HG02885 (cell line): ENCODE results near the gene TIMM50.
"Not testable (repeated sequence)": the region's sequence is repeated elsewhere in the genome, so short reads cannot be mapped to it uniquely, and the experiment has no call there.

Experiments used
- ATAC-seq: cut with Tn5 transposase; IDR thresholded peaks from one replicate; pipeline ENCODE4 v1.9.1; 2021; ENCODE audit warnings: mild to moderate bottlenecking; ENCODE audit not compliant: unreplicated experiment, poor library complexity

The TIMM50 gene

GRCh38 chr19:39469036-39469435 lies 11.6 kb upstream of the TIMM50 start:
- no peak for ATAC-seq

- no peak for ATAC-seq
Measured at GRCh38 chr19:39469567-39469966, 11.1 kb upstream of the TIMM50 start.

- no peak for ATAC-seq
Measured at GRCh38 chr19:39470724-39471339, 9.8 kb upstream of the TIMM50 start.

GRCh38 chr19:39471756-39472536 lies 8.7 kb upstream of the TIMM50 start:
- ATAC-seq: no peak

- ATAC-seq: no peak
Measured at GRCh38 chr19:39472746-39473442, 7.7 kb upstream of the TIMM50 start.

GRCh38 chr19:39473443-39473960 lies 7.1 kb upstream of the TIMM50 start:
- no peak for ATAC-seq

- no peak for ATAC-seq
Measured at GRCh38 chr19:39474139-39474620, 6.5 kb upstream of the TIMM50 start.

GRCh38 chr19:39475748-39476147 lies 4.9 kb upstream of the TIMM50 start:
- ATAC-seq: no peak

GRCh38 chr19:39479319-39479801 lies 1.3 kb upstream of the TIMM50 start:
- not testable (repeated sequence) for ATAC-seq

- ATAC-seq: no peak
Measured at GRCh38 chr19:39479916-39480315, 722 bp upstream of the TIMM50 start.

- no peak for ATAC-seq
Measured at GRCh38 chr19:39481229-39481545, 549 bp downstream of the TIMM50 start.

- ATAC-seq: no peak
Measured at GRCh38 chr19:39481676-39482075, 1.0 kb downstream of the TIMM50 start.

- no peak for ATAC-seq
Measured at GRCh38 chr19:39483141-39483540, 2.5 kb downstream of the TIMM50 start.

- no peak for ATAC-seq
Measured at GRCh38 chr19:39489756-39490155, 9.1 kb downstream of the TIMM50 start.

GRCh38 chr19:39492225-39492624 lies 11.6 kb downstream of the TIMM50 start:
- ATAC-seq: no peak

GRCh38 chr19:39492788-39493187 lies 12.2 kb downstream of the TIMM50 start:
- no peak for ATAC-seq

- no peak for ATAC-seq
Measured at GRCh38 chr19:39494661-39495060, 14.0 kb downstream of the TIMM50 start.

GRCh38 chr19:39496063-39496462 lies 15.4 kb downstream of the TIMM50 start:
- no peak for ATAC-seq

GRCh38 chr19:39497701-39497995 lies 17.0 kb downstream of the TIMM50 start:
- no peak for ATAC-seq

- no peak for ATAC-seq
Measured at GRCh38 chr19:39497996-39498797, 17.6 kb downstream of the TIMM50 start.
